Mononuclear cell (primary cell): ENCODE results near the gene CIZ1. TPM values are rescaled to one million over a fixed set of nuclear protein-coding genes. Genes with fewer than 3 reads are reported as not detected.

Source experiments
- H3K27me3 ChIP-seq: 2 replicates; pipeline ENCODE4 v1.6.0; 2011; ENCODE audit warnings: low read length, control low read depth; ENCODE audit not compliant: insufficient read depth
- H3K4me1 ChIP-seq: 2 replicates; pipeline ENCODE4 v1.5.1; 2011; ENCODE audit warnings: mild to moderate bottlenecking, low read length, control low read depth; ENCODE audit not compliant: insufficient read depth
- H3K4me3 ChIP-seq: 2 replicates; pipeline ENCODE4 v1.5.1; 2011; ENCODE audit warnings: mild to moderate bottlenecking, low read length, moderate library complexity
- H3K9me3 ChIP-seq: 2 replicates; pipeline ENCODE4 v1.5.1; 2011; ENCODE audit warnings: low read depth, mild to moderate bottlenecking, control low read depth, low read length
- total RNA-seq: library from RNA; depleted of rRNA; stranded (reverse); fragments of >200 nt; gene quantifications from one replicate; pipeline ENCODE4 v1.2.3, GENCODE V29; 2012

The CIZ1 gene
- total RNA-seq, 1 donor, result 26.0 TPM

GRCh38 chr9:128122809-128123175, 68.6 kb downstream of the CIZ1 start:
- no peak overlapping the region for H3K4me3 ChIP-seq
- H3K4me1 ChIP-seq, result peaks cover 28% of the 10 kb centered on the region
- no peaks in the 10 kb centered on the region for H3K9me3 ChIP-seq
- H3K27me3 ChIP-seq, result no peaks in the 10 kb centered on the region

DNA sequence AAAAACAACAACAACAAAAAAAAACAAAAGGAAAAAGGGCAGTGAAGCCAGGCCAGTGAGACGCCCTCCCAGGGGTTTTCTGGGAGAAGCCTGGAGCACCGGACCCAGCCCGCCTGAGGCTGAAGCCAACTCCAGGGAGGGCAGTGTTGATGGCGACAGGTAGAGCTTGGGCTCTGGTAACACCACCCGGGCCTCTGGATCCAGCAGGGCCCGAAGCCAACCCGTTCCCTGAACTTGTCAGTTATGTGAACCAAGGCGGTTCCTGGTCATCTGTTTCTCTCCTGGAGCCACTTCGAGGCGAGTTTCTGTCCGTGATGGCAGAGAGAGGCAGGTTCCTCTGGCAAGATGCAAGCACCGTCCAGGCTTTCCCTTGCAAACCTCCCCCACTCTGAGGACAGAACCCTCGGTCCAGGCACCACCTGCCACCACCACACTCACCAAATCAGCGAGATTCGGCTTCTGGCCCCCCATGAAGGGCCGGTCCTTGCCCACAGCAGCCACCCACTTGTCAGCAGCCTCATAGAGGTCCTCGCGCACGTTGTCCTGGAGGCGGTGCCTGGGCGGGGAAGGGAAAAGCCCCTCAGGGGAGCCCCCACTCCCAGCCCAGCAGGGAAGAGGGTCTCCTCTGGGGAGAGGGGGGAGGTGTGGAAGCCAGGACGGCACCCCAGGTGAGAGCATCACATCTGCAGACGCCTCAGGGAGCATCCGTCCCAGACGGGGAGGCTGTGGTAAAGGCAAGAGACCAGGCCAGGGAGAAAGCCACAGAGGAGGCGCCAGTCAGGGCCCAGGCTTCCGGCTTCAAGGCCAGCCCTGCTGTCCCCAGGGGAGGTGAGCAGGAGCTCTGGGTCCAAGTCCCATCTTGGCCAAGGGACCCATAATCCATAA, 69.2 kb downstream of the CIZ1 start:
- Histone ChIP-seq H3K27me3 (no peaks in the 10 kb centered on the region), H3K9me3 (no peaks in the 10 kb centered on the region), H3K4me1 (peaks cover 33% of the 10 kb centered on the region), H3K4me3 (no peak overlapping the region)

DNA sequence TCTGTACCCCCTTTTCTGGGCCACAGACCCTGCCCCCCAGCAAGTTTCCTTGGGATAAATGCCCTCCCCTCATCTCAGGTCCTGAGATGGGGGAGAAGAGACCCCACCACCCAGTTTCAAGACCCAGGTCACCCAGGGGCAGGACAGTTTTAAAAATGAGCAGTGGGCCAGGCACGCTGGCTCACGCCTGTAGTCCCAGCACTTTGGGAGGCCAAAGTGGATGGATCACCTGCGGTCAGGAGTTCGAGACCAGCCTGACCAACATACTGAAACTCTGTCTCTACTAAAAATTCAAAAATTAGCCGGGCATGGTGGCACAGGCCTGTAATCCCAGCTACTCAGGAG, 69.9 kb downstream of the CIZ1 start:
- H3K9me3 ChIP-seq, result no peaks in the 10 kb centered on the region
- no peaks in the 10 kb centered on the region for H3K27me3 ChIP-seq
- peaks cover 32% of the 10 kb centered on the region for H3K4me1 ChIP-seq
- no peak overlapping the region for H3K4me3 ChIP-seq

DNA sequence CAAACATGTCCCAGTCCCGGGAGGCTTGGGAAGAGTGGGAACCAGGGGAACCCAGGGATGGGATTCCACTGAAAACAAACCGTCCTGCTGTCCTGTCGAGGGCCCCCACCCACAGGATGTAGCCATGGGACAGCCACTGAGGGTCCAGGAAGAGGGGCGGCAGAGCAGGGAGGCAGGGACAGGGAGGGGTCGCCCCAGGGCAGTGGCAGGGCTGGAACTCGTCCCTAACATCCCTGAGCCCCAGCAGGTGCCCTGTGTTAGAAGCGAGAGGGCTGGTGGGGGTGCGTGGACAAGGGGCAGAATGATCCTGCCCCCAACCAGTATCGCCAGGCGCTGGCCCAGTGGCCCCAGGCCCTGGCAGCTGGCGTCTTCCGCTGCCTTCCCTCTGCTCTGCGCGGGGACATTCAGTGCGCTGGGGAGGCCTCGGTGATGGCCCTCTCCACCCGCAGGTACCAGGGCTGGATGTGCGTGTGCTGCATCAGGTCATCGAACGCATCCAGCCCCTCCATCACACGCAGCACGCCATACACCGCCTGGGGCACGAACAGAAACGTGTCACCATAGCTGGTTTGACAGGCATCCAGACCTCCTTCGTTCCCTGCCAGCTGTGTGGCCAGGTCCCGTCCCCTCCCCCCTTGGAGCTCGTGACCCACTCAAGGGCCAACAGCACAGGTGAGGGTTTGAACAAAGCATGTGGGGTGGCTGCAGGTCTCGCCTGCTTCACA, 70.5 kb downstream of the CIZ1 start:
- no peaks in the 10 kb centered on the region for H3K27me3 ChIP-seq
- peaks cover 32% of the 10 kb centered on the region for H3K4me1 ChIP-seq
- no peak overlapping the region for H3K4me3 ChIP-seq
- no peaks in the 10 kb centered on the region for H3K9me3 ChIP-seq

- Histone ChIP-seq H3K27me3 (no peaks in the 10 kb centered on the region), H3K9me3 (no peaks in the 10 kb centered on the region), H3K4me1 (peaks cover 32% of the 10 kb centered on the region), H3K4me3 (no peak overlapping the region)
These were observed 71.2 kb downstream of the CIZ1 start for GRCh38 chr9:128120061-128120740.

GRCh38 chr9:128118971-128119665, 72.3 kb downstream of the CIZ1 start:
- Histone ChIP-seq H3K4me1 (peaks cover 31% of the 10 kb centered on the region), H3K9me3 (no peaks in the 10 kb centered on the region), H3K4me3 (no peak overlapping the region), H3K27me3 (no peaks in the 10 kb centered on the region)

GRCh38 chr9:128118472-128118857, 72.9 kb downstream of the CIZ1 start:
- Histone ChIP-seq H3K27me3 (no peaks in the 10 kb centered on the region), H3K9me3 (no peaks in the 10 kb centered on the region), H3K4me1 (peaks cover 31% of the 10 kb centered on the region), H3K4me3 (no peak overlapping the region)

- no peaks in the 10 kb centered on the region for H3K27me3 ChIP-seq
- H3K4me3 ChIP-seq, result no peak overlapping the region
- H3K4me1 ChIP-seq, result peaks cover 31% of the 10 kb centered on the region
These were observed 73.5 kb downstream of the CIZ1 start for GRCh38 chr9:128117613-128118471.

GRCh38 chr9:128116104-128117083, 75.0 kb downstream of the CIZ1 start:
- Histone ChIP-seq H3K9me3 (no peaks in the 10 kb centered on the region), H3K4me1 (peaks cover 31% of the 10 kb centered on the region), H3K27me3 (no peaks in the 10 kb centered on the region), H3K4me3 (no peak overlapping the region)

More at GRCh38 chr9:128117613-128118471, 73.5 kb downstream of the CIZ1 start:
- H3K9me3 ChIP-seq, result no peaks in the 10 kb centered on the region

Other genes starting within 250 kb of the CIZ1 start
- 49.1 TPM for gene EEIG1, start 210.6 kb downstream of the CIZ1 start, total RNA-seq
- 14.0 TPM for gene NAIF1, start 124.3 kb downstream of the CIZ1 start, total RNA-seq
- gene SLC25A25, start 123.3 kb downstream of the CIZ1 start, total RNA-seq, result 30.6 TPM
- gene PTGES2, start 63.8 kb downstream of the CIZ1 start, total RNA-seq, result 23.7 TPM
- gene LCN2, start 42.1 kb downstream of the CIZ1 start, total RNA-seq, result 4.7 TPM
- 78.1 TPM for gene BBLN, start 31.3 kb downstream of the CIZ1 start, total RNA-seq
- gene DNM1, start 11.8 kb upstream of the CIZ1 start, total RNA-seq, result 1.4 TPM
- gene GOLGA2, start 84.4 kb upstream of the CIZ1 start, total RNA-seq, result 18.7 TPM
- 5.8 TPM for gene SWI5, start 84.7 kb upstream of the CIZ1 start, total RNA-seq
- 4.5 TPM for gene TRUB2, start 130.9 kb upstream of the CIZ1 start, total RNA-seq
- gene COQ4, start 131.3 kb upstream of the CIZ1 start, total RNA-seq, result 14.5 TPM
- gene SLC27A4, start 149.0 kb upstream of the CIZ1 start, total RNA-seq, result 2.1 TPM
- gene URM1, start 179.8 kb upstream of the CIZ1 start, total RNA-seq, result 17.6 TPM
- gene CERCAM, start 229.3 kb upstream of the CIZ1 start, total RNA-seq, result 1.8 TPM